ENCODE data around the gene CHMP1A. TPM values are rescaled to one million over a fixed set of nuclear protein-coding genes. Genes with fewer than 3 reads are reported as not detected.

Gene CHMP1A
- total RNA-seq, 1 donor from 2014 or later: 80.0 TPM

DNA sequence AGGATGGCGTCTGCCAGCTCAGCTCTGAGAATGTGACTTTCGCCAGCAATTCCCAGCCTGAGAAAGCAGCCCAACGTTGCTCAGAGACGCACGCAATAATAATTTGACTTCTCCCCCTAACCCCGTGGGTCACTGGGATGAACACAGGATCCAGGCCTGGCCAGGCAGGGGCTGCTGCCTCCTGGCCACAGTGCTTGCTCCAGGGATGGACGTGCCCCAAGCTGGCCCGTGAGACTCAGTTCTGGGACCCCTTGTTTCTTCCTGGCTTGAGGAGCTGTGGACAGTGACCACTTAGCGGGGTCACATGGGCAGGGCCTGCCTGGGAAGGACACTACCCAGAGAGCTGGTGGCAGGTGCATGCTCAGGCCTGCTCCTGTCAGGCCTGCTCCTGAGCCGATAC is 57.6 kb downstream of the CHMP1A start:
- DNase-seq (ENCODE audit: low spot score): no peak
- Mint-ChIP-seq H3K9me3 (no peaks in the 10 kb centered on the region), H3K4me1 (ENCODE audit: low read depth) (peaks cover 8% of the 10 kb centered on the region), H3K36me3 (ENCODE audit: low read depth) (no peaks in the 10 kb centered on the region), H3K27me3 (ENCODE audit: low read depth) (no peaks in the 10 kb centered on the region), H3K4me3 (ENCODE audit: low read depth) (no peak overlapping the region), H3K27ac (no peak overlapping the region)
- intact Hi-C loops (cut with micrococcal nuclease): no loop called here

- no peak for DNase-seq (ENCODE audit: low spot score)
- H3K27me3 Mint-ChIP-seq (ENCODE audit: low read depth): no peaks in the 10 kb centered on the region
- H3K36me3 Mint-ChIP-seq (ENCODE audit: low read depth): no peaks in the 10 kb centered on the region
- H3K4me1 Mint-ChIP-seq (ENCODE audit: low read depth): peaks cover 8% of the 10 kb centered on the region
- H3K9me3 Mint-ChIP-seq: no peaks in the 10 kb centered on the region
- H3K4me3 Mint-ChIP-seq (ENCODE audit: low read depth): no peak overlapping the region
- intact Hi-C loops (cut with micrococcal nuclease): no loop called here
- no peak overlapping the region for H3K27ac Mint-ChIP-seq
Measured at GRCh38 chr16:89599451-89599858, 58.1 kb downstream of the CHMP1A start.

DNA sequence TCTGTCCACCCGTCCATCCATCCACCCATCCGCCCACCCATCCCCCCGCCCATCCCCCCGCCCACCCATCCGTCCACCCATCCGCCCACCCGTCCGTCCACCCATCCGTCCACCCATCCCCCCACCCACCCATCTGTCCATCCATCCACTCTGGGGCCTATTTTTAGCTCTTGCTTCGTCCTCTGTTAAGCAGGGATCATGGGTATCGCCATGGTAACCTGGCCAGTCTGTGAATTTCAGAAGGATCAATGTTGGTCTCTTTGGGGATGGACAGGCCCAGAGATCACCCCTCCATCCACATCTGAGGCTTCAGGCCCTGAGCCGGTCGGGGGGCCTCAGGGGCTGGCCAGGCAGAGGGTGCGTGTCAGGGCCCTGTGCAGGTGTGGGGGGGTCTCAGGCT is 59.3 kb downstream of the CHMP1A start:
- DNase-seq (ENCODE audit: low spot score): no peak
- no peaks in the 10 kb centered on the region for H3K36me3 Mint-ChIP-seq (ENCODE audit: low read depth)
- no peak overlapping the region for H3K4me3 Mint-ChIP-seq (ENCODE audit: low read depth)
- no peaks in the 10 kb centered on the region for H3K9me3 Mint-ChIP-seq
- no peaks in the 10 kb centered on the region for H3K27me3 Mint-ChIP-seq (ENCODE audit: low read depth)
- H3K4me1 Mint-ChIP-seq (ENCODE audit: low read depth): peaks cover 15% of the 10 kb centered on the region
- intact Hi-C loops (cut with micrococcal nuclease): no loop called here
- H3K27ac Mint-ChIP-seq: no peak overlapping the region

DNA sequence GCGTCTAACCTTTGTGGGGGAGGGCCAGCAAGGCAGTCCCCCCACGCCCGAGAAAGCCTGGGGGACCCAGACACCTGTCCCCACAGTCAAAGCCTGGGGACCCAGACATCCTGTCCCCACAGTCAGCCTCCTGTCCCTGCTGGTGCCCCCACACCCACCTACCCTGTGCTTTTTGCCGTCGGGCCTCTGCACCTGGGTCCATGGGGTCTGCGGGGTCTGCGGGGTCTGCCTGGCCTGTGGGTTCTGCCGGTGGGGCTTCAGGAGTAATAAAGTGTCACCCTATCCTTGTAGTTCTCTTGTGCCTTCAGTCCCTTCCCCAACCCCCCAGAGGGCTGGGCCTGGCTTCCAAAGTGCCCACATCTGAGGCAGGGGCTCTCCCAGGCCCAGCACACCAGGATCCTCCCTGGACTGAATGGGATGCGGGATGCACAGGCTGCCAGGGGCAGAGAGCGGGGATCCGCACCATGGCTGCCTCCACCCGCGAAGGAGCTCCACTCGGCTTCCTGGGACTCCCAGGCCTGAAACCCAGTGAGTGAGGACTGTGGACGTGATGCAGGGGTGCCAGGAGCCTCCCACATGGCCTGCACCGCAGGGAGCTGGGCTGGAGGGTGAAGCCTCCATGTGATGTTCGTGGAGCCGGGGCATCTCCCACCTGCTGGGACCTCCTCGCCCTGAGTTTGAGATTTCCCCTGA is 60.4 kb downstream of the CHMP1A start:
- H3K27ac Mint-ChIP-seq: no peak overlapping the region
- H3K27me3 Mint-ChIP-seq (ENCODE audit: low read depth): no peaks in the 10 kb centered on the region
- H3K4me3 Mint-ChIP-seq (ENCODE audit: low read depth): no peak overlapping the region
- no peaks in the 10 kb centered on the region for H3K9me3 Mint-ChIP-seq
- H3K4me1 Mint-ChIP-seq (ENCODE audit: low read depth): peaks cover 8% of the 10 kb centered on the region
- intact Hi-C loops (cut with micrococcal nuclease): no loop called here
- H3K36me3 Mint-ChIP-seq (ENCODE audit: low read depth): no peaks in the 10 kb centered on the region
- no peak for DNase-seq (ENCODE audit: low spot score)

DNA sequence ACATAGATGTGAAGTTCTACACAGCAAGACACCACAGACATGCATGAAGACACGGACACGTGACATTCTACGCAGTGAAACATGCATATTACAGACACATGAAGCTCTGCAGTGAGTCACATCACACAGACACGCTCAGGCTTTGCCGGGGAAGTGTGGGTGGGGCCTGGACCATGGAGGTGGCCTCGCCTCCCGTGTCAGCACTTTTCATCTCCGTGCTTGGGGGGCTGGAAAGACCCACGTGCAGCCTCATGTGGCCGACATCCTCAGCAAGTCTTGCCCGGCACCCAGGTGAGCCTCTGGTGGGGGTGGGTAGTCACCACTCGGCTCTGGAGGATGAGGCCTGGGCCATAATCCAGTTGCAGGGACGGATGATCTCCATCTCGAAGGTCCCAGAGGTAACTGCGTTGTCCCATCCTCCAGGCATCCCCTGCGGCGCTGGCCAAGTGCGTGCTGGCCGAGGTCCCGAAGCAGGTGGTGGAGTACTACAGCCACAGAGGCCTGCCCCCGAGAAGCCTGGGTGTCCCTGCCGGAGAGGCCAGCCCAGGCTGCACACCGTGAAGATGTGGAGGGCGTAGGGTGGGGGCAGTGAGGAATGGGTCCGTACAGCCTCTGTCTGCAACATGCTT is 61.3 kb downstream of the CHMP1A start:
- intact Hi-C loops (cut with micrococcal nuclease): no loop called here
- Mint-ChIP-seq H3K9me3 (no peaks in the 10 kb centered on the region), H3K27me3 (ENCODE audit: low read depth) (no peaks in the 10 kb centered on the region), H3K27ac (no peak overlapping the region), H3K36me3 (ENCODE audit: low read depth) (no peaks in the 10 kb centered on the region), H3K4me1 (ENCODE audit: low read depth) (peaks cover 8% of the 10 kb centered on the region), H3K4me3 (ENCODE audit: low read depth) (no peak overlapping the region)
- no peak for DNase-seq (ENCODE audit: low spot score)

- no peak for DNase-seq (ENCODE audit: low spot score)
- H3K4me3 Mint-ChIP-seq (ENCODE audit: low read depth): no peak overlapping the region
- H3K27me3 Mint-ChIP-seq (ENCODE audit: low read depth): no peaks in the 10 kb centered on the region
- no peaks in the 10 kb centered on the region for H3K36me3 Mint-ChIP-seq (ENCODE audit: low read depth)
- intact Hi-C loops (cut with micrococcal nuclease): no loop called here
- H3K9me3 Mint-ChIP-seq: no peaks in the 10 kb centered on the region
- no peak overlapping the region for H3K27ac Mint-ChIP-seq
- peaks cover 8% of the 10 kb centered on the region for H3K4me1 Mint-ChIP-seq (ENCODE audit: low read depth)
Measured at GRCh38 chr16:89595330-89596060, 62.0 kb downstream of the CHMP1A start.

Other genes with a start within 250 kb of the CHMP1A start
- gene ANKRD11, start 167.1 kb downstream of the CHMP1A start, total RNA-seq: 142 and 144 TPM in 2 replicates
- 115 and 125 TPM in 2 replicates for gene SPG7, start 149.3 kb downstream of the CHMP1A start, total RNA-seq
- 2,404 and 2,406 TPM in 2 replicates for gene RPL13, start 97.0 kb downstream of the CHMP1A start, total RNA-seq
- gene CPNE7, start 82.0 kb downstream of the CHMP1A start, total RNA-seq: 19.8 and 25.7 TPM in 2 replicates
- gene DPEP1, start 44.1 kb downstream of the CHMP1A start, total RNA-seq: not detected in 2 replicates
- 15.5 and 16.6 TPM in 2 replicates for gene SPATA33, start 128 bp upstream of the CHMP1A start, total RNA-seq
- 95.5 and 103 TPM in 2 replicates for gene CDK10, start 29.0 kb upstream of the CHMP1A start, total RNA-seq
- 10.9 and 12.9 TPM in 2 replicates for gene SPATA2L, start 44.0 kb upstream of the CHMP1A start, total RNA-seq
- gene VPS9D1, start 63.2 kb upstream of the CHMP1A start, total RNA-seq: 4.6 and 4.8 TPM in 2 replicates
- 34.4 and 35.5 TPM in 2 replicates for gene ZNF276, start 63.8 kb upstream of the CHMP1A start, total RNA-seq
- gene FANCA, start 158.9 kb upstream of the CHMP1A start, total RNA-seq: 198 and 211 TPM in 2 replicates
- gene SPIRE2, start 170.8 kb upstream of the CHMP1A start, total RNA-seq: 1.9 and 2.7 TPM in 2 replicates
- gene TCF25, start 215.9 kb upstream of the CHMP1A start, total RNA-seq: 211 and 213 TPM in 2 replicates

All from activated T-helper 2 cell treated with anti-CD3 and anti-CD28 coated beads, Interferon-gamma antibody, Interleukin-2, Interleukin-4, amounts not matched to agents 10 μg/mL and 5 μg/mL and 100 μg/mL, durations not matched to agents 14 hours and 24 hours and 36 hours (primary cell).